C4-2B (cell line): ENCODE measurements around the gene TTC39B.

Experiments used
- H3K27ac ChIP-seq: fragments of 450-650 bp; 2 replicates; pipeline ENCODE4 v1.5.1; 2017
- ZFX ChIP-seq: fragments of 450-650 bp; IDR thresholded peaks from 2 replicates; pipeline ENCODE4 v1.6.1; 2017
- TF ChIP-seq, protein P1 (sequence below): fragments of 450-650 bp; conservative IDR thresholded peaks from 2 replicates; pipeline ENCODE4 v1.5.1; 2017; ENCODE audit warnings: mild to moderate bottlenecking

Gene TTC39B

GRCh38 chr9:15264918-15265317, 42.1 kb downstream of the TTC39B start:
- no peak for TF ChIP-seq ZFX
- TF ChIP-seq, protein P1, sequence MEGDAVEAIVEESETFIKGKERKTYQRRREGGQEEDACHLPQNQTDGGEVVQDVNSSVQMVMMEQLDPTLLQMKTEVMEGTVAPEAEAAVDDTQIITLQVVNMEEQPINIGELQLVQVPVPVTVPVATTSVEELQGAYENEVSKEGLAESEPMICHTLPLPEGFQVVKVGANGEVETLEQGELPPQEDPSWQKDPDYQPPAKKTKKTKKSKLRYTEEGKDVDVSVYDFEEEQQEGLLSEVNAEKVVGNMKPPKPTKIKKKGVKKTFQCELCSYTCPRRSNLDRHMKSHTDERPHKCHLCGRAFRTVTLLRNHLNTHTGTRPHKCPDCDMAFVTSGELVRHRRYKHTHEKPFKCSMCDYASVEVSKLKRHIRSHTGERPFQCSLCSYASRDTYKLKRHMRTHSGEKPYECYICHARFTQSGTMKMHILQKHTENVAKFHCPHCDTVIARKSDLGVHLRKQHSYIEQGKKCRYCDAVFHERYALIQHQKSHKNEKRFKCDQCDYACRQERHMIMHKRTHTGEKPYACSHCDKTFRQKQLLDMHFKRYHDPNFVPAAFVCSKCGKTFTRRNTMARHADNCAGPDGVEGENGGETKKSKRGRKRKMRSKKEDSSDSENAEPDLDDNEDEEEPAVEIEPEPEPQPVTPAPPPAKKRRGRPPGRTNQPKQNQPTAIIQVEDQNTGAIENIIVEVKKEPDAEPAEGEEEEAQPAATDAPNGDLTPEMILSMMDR: no peak
- no peak overlapping the region for H3K27ac ChIP-seq

DNA sequence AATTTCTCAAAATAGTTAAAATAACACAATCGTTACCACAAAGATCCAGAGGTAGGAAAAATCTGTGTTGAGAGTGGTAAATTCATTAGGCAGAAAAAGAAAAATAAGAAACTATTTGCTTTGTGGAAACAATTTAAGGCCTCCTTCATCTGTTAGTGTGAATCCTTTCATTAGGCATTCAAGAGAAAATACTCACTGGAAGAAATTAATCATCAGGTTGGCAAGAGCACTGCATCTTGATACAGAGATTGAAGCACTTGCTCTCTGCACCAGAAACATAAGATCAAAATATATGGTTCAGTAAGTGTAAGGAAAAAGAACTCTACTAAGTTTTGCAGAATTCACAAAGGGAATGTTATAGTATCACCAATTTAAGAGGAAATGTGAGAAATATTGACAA, 44.4 kb downstream of the TTC39B start:
- H3K27ac ChIP-seq: no peak overlapping the region
- TF ChIP-seq, protein P1: no peak
- TF ChIP-seq ZFX: no peak

GRCh38 chr9:15256426-15256825, 50.6 kb downstream of the TTC39B start:
- TF ChIP-seq, protein P1: no peak
- TF ChIP-seq ZFX: no peak
- no peak overlapping the region for H3K27ac ChIP-seq

- no peak for TF ChIP-seq ZFX
- TF ChIP-seq, protein P1: no peak
- H3K27ac ChIP-seq: no peak overlapping the region
Measured at GRCh38 chr9:15253786-15254185, 53.2 kb downstream of the TTC39B start.

- TF ChIP-seq, protein P1: no peak
- TF ChIP-seq ZFX: no peak
- H3K27ac ChIP-seq: no peak overlapping the region
Measured at GRCh38 chr9:15253197-15253596, 53.8 kb downstream of the TTC39B start.

GRCh38 chr9:15249981-15250380, 57.0 kb downstream of the TTC39B start:
- no peak overlapping the region for H3K27ac ChIP-seq
- TF ChIP-seq, protein P1: no peak
- TF ChIP-seq ZFX: no peak

DNA sequence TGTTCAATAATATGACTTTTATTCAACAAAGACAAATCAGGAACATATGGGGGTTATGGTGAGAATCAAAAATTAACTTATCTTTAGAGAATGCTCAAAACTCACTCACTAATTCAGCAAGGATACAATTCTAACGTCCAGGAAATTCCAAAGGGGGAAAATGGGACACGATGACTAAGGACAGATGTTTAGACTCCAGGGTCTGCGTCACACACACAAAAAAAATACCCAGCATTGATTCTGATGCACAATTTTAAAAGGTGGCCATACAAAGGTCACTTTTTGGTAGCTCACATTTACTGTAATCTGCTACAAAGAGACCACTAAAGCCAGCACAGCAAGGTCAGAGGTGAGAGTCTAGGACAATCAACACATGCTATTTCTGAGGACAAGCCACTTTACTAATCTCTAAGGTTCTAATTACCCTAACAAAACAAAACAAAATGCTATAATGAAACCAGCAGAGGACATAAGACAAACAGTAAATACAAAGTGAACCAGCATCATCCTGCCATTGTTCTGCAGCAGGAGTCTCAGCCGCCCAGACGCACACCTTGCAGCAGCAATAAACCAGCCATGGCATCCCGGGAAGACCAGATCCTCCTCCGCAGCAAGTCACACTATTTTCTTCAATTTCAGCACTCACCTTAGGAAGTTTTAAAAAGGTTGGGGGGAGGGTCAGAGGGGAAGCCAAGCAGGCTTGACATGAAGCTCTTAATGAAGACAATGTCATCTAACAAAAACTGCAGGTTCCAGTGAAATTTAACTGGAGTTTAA, 57.8 kb downstream of the TTC39B start:
- H3K27ac ChIP-seq: no peak overlapping the region
- TF ChIP-seq ZFX: no peak
- TF ChIP-seq, protein P1: no peak
